HG02623 (cell line): Measurements from ENCODE around the gene RFT1.

Source experiments
- ATAC-seq: cut with Tn5 transposase; IDR thresholded peaks from one replicate; pipeline ENCODE4 v1.9.1; 2021; ENCODE audit warnings: moderate library complexity; ENCODE audit not compliant: unreplicated experiment

Gene RFT1

GRCh38 chr3:53092942-53093341 lies 37.3 kb downstream of the RFT1 start:
- no peak for ATAC-seq

- no peak for ATAC-seq
These were observed 38.0 kb downstream of the RFT1 start for GRCh38 chr3:53092216-53092615.

- ATAC-seq = no peak
These were observed 39.2 kb downstream of the RFT1 start for GRCh38 chr3:53091011-53091410.

GRCh38 chr3:53089511-53089910 lies 40.7 kb downstream of the RFT1 start:
- ATAC-seq = no peak

- ATAC-seq = no peak
These were observed 44.8 kb downstream of the RFT1 start for GRCh38 chr3:53085476-53085875.

GRCh38 chr3:53084310-53085001 lies 45.8 kb downstream of the RFT1 start:
- ATAC-seq = no peak

GRCh38 chr3:53083949-53084309 lies 46.3 kb downstream of the RFT1 start:
- no peak for ATAC-seq

- ATAC-seq = no peak
These were observed 46.7 kb downstream of the RFT1 start for GRCh38 chr3:53083521-53083920.

- ATAC-seq = no peak
These were observed 47.5 kb downstream of the RFT1 start for GRCh38 chr3:53082736-53083135.

GRCh38 chr3:53081318-53081717 lies 48.9 kb downstream of the RFT1 start:
- ATAC-seq = no peak

- no peak for ATAC-seq
These were observed 49.5 kb downstream of the RFT1 start for GRCh38 chr3:53080612-53081205.

GRCh38 chr3:53079791-53080555 lies 50.3 kb downstream of the RFT1 start:
- ATAC-seq = no peak

- no peak for ATAC-seq
These were observed 51.1 kb downstream of the RFT1 start for GRCh38 chr3:53079147-53079546.

GRCh38 chr3:53078656-53079055 lies 51.6 kb downstream of the RFT1 start:
- no peak for ATAC-seq

- no peak for ATAC-seq
These were observed 52.6 kb downstream of the RFT1 start for GRCh38 chr3:53077476-53078220.

GRCh38 chr3:53075743-53076140 lies 54.5 kb downstream of the RFT1 start:
- ATAC-seq = no peak

- ATAC-seq = no peak
These were observed 55.2 kb downstream of the RFT1 start for GRCh38 chr3:53074761-53075742.

- no peak for ATAC-seq
These were observed 55.9 kb downstream of the RFT1 start for GRCh38 chr3:53074366-53074696.

GRCh38 chr3:53073553-53074365 lies 56.5 kb downstream of the RFT1 start:
- no peak for ATAC-seq
